ENCODE data around the gene KCNE1.

GRCh38 chr21:34499116-34499515, 12.9 kb downstream of the KCNE1 start:
- TF ChIP-seq SIN3A (IDR thresholded peaks at IDR 0.05; ENCODE audit: borderline replicate concordance, insufficient read depth, low read depth, low read length) (no peak), POLR2AphosphoS5 (IDR thresholded peaks at IDR 0.05; ENCODE audit: low read depth, low read length) (no peak), CTCF (IDR thresholded peaks at IDR 0.05) (no peak), TCF7L2 (IDR thresholded peaks at IDR 0.05; ENCODE audit: low read depth, low read length) (no peak), REST (IDR thresholded peaks at IDR 0.05; ENCODE audit: insufficient read depth in 1 of 2, low read depth in 2 of 2, low read length in 1 of 2) (no peak)

Measured in Panc1 (cell line).